SJSA1 (cell line): ENCODE data around the gene ITIH5. TPM values are rescaled to one million over a fixed set of nuclear protein-coding genes. Genes with fewer than 3 reads are reported as not detected.
"Not testable (repeated sequence)": the region's sequence is repeated elsewhere in the genome, so short reads cannot be mapped to it uniquely, and the experiment has no call there.

Source experiments
- DNase-seq, 2 experiments: peaks; one replicate each; pipeline ENCODE4 v3.0.0-alpha.2; 2015 to 2020; ENCODE audit warnings: low spot score in 2 of 2, low read depth in 1 of 2
- H3K27ac ChIP-seq: fragments of 250-450 bp; sonication (Bioruptor Pico); 2 replicates; pipeline ENCODE4 v1.5.1; 2020; ENCODE audit warnings: mild to moderate bottlenecking, moderate library complexity
- H3K27me3 ChIP-seq: fragments of 250-450 bp; sonication (Bioruptor Pico); replicated peaks from 2 replicates; pipeline ENCODE4 v1.5.1; 2020; ENCODE audit warnings: mild to moderate bottlenecking, moderate library complexity
- H3K36me3 ChIP-seq: fragments of 250-450 bp; sonication (Bioruptor Pico); 2 replicates; pipeline ENCODE4 v1.5.1; 2020; ENCODE audit warnings: mild to moderate bottlenecking
- H3K4me1 ChIP-seq: fragments of 250-450 bp; sonication (Bioruptor Pico); replicated peaks from 2 replicates; pipeline ENCODE4 v1.6.1; 2021; ENCODE audit warnings: mild to moderate bottlenecking
- H3K4me3 ChIP-seq: fragments of 250-450 bp; sonication (Bioruptor Pico); 2 replicates; pipeline ENCODE4 v1.5.1; 2020; ENCODE audit warnings: mild to moderate bottlenecking
- H3K9me3 ChIP-seq: fragments of 250-450 bp; sonication (Bioruptor Pico); replicated peaks from 2 replicates; pipeline ENCODE4 v1.5.1; 2020; ENCODE audit warnings: mild to moderate bottlenecking
- total RNA-seq: library from RNA; depleted of rRNA; stranded (reverse); fragments of >200 nt; shearing (Covaris generic); gene quantifications from 2 replicates; pipeline ENCODE4 v1.2.3, GENCODE V29; 2014

The ITIH5 gene
- total RNA-seq, 1 experiment from 2014 or later, result 16.3 TPM

DNA sequence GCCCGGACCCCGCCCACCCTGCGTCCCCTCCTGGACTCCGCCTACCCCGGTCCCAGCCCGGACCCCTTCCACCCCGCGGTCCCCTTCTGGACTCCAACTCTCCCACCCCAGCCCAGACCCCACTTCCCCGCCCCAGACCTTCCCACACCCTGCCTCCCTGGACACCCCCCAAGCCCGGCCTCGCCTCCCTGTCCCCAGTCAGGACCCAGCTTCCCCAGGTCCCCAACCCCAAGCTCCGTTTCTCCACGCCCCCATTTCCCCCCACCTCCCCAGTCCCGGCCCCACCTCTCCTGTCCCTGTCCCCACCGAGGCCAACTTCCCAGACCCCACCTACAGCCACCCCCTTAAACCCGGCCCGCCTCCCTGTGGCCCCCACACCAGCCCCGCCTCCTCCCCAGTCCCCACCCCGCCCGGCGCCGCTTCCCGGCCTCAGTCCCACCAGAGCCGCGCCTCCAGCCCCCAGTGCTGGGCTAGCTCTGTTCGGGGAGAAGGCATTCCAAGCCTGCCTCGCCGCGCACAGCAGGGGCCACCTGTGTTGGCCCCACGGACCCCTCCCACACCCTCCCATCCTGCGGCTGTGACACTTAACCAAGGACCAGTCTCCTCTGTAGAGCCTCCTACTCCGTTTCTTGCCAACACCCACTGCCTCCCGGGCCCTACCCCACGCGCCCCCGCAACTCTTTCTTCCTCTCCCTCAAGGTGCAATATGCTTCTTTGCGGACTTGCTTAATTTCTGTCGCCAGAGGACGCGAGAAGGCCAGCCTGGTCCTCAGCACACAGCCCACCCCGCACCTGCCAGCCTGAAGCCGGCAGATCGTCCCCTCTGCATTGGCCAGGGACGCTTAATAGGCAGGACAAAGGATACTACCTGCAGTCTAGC is 736 bp upstream of the ITIH5 start:
- H3K27ac ChIP-seq, result no peak overlapping the region
- peaks cover 5% of the 10 kb centered on the region for H3K27me3 ChIP-seq
- no peak for DNase-seq
- no peaks in the 10 kb centered on the region for H3K36me3 ChIP-seq
- peaks cover 18% of the 10 kb centered on the region for H3K4me1 ChIP-seq
- no peaks in the 10 kb centered on the region; the same call in 1 of the 2 replicates for H3K9me3 ChIP-seq
- no peak overlapping the region for H3K4me3 ChIP-seq

DNA sequence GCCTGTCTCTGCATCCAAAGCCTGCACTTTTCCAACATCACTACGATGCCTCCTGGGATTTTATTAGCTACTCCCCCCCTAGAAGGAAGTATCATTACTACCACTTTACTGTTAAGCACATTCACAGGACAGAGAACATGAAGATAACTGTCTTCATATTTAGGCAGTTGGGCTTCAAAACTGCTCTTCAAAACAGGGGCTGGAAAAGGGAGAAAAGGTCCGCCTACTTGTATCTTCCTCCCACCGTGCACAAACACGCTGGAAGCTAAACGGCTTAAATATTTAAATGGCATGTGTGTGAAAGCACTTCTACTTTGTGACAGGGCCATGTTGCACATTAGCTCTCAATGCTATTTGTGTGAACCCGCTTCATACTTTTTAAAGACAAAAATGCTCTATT is 999 bp downstream of the ITIH5 start:
- Histone ChIP-seq H3K9me3 (no peaks in the 10 kb centered on the region; the same call in 1 of the 2 replicates), H3K27me3 (peaks cover 5% of the 10 kb centered on the region), H3K4me1 (peaks cover 12% of the 10 kb centered on the region), H3K27ac (no peak overlapping the region), H3K36me3 (no peaks in the 10 kb centered on the region), H3K4me3 (peak overlapping the region; percentile 45)
- DNase-seq, result no peak

DNA sequence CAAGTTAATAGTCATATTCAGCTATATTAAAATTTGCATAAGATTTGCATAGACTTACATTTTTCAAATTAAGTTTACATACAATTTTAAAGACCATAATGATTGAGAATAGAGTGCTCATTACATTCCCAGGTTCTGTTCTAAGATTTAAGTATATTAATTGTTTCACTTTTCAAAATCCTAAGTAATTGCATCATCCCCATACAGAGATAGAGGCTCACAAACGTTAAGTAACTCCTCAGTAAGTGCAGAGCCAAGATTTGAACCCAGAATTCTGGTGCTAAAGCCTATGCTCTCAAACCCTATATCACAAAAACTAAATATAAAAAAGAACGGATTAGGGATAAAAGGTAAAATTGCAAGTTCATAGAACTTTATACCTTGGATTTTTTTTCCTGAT is 2.1 kb downstream of the ITIH5 start:
- Histone ChIP-seq H3K4me3 (no peak overlapping the region), H3K27ac (no peak overlapping the region), H3K4me1 (peaks cover 12% of the 10 kb centered on the region), H3K27me3 (peaks cover 5% of the 10 kb centered on the region), H3K36me3 (no peaks in the 10 kb centered on the region), H3K9me3 (no peaks in the 10 kb centered on the region)
- no peak for DNase-seq

DNA sequence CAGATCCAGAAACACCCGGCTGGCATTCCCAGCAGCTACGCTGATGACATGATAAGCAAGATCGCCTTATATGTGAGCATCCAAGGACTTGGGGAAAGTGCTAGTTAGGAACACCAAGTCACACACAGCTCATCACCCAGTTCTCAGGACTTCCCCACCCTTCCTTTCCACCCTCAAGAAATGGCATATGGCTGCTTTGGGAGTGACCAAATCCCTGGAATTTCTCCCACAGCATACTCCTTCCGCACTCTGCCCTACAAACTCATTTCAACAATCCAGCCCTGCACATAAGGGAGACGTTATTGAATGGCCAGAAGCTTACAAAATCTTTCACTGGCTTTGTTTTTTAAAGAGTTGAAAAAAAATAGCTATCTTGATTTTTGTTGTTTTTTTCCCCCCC is 4.2 kb downstream of the ITIH5 start:
- DNase-seq, result no peak
- H3K4me1 ChIP-seq, result peaks cover 17% of the 10 kb centered on the region
- peaks cover 5% of the 10 kb centered on the region for H3K27me3 ChIP-seq
- H3K27ac ChIP-seq, result no peak overlapping the region
- no peaks in the 10 kb centered on the region for H3K36me3 ChIP-seq
- no peaks in the 10 kb centered on the region for H3K9me3 ChIP-seq
- H3K4me3 ChIP-seq, result no peak overlapping the region

DNA sequence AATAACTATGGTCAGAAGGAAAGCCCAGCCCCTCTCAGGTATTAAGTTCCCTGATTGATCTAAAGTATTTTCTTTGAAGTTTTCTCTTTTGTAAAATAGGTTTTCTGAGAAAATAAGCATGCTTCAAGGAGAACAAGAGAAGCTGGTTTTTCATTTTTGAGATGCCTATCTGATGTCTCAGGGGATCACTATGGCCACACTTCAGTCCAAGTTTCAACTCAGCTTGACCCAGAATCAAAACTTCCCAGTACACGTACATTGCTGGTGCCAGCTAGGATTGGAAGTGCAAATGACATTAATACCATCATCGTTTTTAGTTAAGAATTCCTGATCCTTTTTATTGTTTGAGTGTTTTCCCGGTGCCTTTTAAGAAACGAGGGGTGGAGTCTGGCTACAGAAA is 7.2 kb downstream of the ITIH5 start:
- peak in 1 of 2 experiments; percentile 43 for DNase-seq
- H3K36me3 ChIP-seq, result no peaks in the 10 kb centered on the region
- peaks cover 13% of the 10 kb centered on the region for H3K4me1 ChIP-seq
- H3K9me3 ChIP-seq, result no peaks in the 10 kb centered on the region
- H3K27me3 ChIP-seq, result no peaks in the 10 kb centered on the region
- no peak overlapping the region for H3K4me3 ChIP-seq
- 0 out of 2 replicates have a peak overlapping the region, but pooled peaks have one; percentile 20 for H3K27ac ChIP-seq

DNA sequence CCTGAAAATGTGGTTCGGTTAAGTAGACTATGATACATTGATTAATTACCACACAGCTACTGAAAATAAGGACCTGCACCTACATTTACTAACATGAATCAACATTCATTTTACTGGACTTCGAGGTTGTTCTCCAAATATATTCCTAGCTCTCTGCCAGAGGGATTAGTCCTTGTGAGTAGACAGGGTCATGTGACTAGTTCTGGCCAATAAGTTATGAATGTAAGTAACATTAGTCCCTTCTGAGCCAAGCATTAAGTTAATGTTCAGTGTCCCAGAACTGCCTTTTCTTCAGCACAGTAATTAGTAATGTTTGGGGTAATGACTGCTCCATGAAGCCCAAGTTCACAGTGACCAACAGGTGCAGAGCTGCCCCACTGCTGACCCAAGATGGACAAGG is 9.2 kb downstream of the ITIH5 start:
- no peak for DNase-seq
- Histone ChIP-seq H3K27me3 (no peaks in the 10 kb centered on the region), H3K4me1 (peaks cover 13% of the 10 kb centered on the region), H3K27ac (no peak overlapping the region), H3K36me3 (no peaks in the 10 kb centered on the region), H3K9me3 (no peaks in the 10 kb centered on the region), H3K4me3 (no peak overlapping the region)

DNA sequence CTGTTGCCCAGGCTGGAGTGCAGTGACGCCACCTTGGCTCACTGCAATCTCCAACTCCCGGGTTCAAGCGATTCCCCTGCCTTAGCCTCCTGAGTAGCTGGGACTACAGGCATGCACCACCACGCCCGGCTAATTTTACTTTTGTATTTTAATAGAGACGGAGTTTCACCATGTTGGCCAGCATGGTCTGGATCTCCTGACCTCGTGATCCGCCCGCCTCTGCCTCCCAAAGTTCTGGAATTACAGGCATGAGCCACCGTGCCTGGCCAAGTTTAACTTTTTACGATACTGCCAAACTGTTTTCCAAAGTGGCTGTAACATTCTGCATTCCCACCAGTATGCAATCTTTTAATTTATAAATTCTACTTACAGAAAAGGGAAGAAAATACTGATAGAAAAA is 9.7 kb downstream of the ITIH5 start:
- not testable (repeated sequence) for H3K9me3 ChIP-seq, DNase-seq, H3K27me3 ChIP-seq, H3K27ac ChIP-seq, H3K36me3 ChIP-seq, H3K4me3 ChIP-seq
- peaks cover 13% of the 10 kb centered on the region for H3K4me1 ChIP-seq

DNA sequence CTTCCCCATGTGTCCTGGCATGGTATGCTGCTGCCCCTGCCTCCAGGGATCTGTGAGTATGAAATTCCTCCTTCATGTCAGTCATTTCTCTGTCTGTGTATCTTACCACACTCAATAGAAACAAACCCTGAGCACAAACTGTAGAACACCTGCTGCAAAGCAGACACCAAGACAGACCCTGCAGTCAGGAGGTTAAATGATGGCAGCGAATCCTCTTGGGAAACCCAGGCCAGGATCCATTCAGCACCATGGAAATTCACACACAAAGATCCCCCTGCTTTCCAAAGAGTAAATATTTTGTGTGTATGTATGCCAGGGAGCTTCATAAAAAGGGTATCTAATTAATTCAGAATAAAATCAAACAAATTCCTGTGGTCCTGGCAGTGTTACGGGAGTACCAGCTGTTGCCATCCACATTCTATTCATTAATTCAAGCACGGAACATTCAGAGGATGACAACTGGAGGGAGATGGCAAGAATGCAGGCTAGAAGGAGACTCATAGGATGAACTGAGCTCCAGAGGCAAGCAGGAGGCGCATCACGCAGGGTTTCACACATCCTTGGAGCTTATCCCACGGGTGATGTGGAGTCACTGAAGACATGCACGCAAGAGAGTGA is 14.8 kb downstream of the ITIH5 start:
- DNase-seq, result no peak
- Histone ChIP-seq H3K36me3 (no peaks in the 10 kb centered on the region), H3K4me3 (no peak overlapping the region), H3K27me3 (no peaks in the 10 kb centered on the region), H3K9me3 (no peaks in the 10 kb centered on the region), H3K4me1 (0 out of 2 replicates have a peak, but pooled peaks cover 7% of the 10 kb centered on the region), H3K27ac (no peak overlapping the region)

DNA sequence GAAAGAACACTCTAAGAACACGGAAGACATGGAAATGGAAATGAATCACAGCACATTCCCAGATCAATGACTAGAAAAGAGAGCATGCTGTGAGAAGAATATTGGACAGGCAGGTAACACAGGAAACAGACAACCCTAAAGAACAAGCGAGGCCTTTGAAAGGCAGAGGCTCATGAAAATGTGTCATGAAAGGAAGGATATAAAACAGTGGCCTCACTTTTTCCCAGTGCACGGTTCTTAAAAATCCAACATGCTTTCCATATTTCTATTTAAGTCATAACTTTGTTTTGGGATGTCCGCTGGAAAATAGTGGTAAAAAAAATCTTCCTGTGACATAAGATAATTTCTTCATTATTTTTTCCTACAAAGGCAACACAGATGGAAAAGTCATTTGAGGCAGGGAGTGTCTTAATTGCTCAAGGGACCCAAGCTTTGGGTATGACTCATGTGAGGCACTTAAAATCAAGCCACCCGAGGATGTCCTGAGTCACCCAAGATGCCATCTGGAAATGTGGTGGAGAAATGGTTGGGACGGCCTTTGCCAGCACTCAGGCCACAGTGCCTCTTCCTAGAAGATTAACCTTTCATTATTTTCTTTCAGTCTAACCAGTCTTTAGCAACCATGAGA is 17.0 kb downstream of the ITIH5 start:
- Histone ChIP-seq H3K27ac (no peak overlapping the region), H3K9me3 (no peaks in the 10 kb centered on the region), H3K36me3 (no peaks in the 10 kb centered on the region), H3K27me3 (no peaks in the 10 kb centered on the region), H3K4me3 (no peak overlapping the region), H3K4me1 (0 out of 2 replicates have a peak, but pooled peaks cover 3% of the 10 kb centered on the region)
- DNase-seq, result no peak

DNA sequence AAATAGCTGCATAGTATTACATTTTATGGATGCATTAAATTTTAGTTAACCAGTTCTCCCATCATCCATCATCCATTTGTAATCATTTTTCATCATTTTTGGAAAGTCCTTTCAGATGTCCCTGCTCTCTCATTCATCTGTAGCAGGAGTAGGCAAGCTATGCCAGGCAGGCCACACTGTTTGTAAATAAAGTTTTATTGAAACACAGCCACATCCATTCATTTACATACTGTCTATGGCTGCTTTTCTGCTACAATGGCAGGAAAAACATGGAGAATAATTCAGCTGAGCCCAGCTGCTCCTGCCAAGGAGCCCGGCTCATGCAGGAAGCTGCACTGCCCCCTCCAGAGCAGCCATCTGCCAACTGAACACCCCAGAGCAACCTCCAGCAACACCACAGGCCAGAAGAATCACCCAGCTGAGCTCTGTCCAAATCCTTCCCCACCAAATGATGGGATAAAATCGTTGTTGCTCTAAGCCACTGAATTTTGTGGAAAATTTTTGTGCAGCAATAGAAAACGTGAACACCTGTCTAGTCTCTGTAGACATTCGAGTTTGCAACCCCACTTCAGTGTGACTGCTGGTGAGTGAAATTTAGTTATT is 19.6 kb downstream of the ITIH5 start:
- Histone ChIP-seq H3K9me3 (no peaks in the 10 kb centered on the region), H3K36me3 (no peaks in the 10 kb centered on the region), H3K4me1 (0 out of 2 replicates have a peak, but pooled peaks cover 3% of the 10 kb centered on the region), H3K4me3 (no peak overlapping the region), H3K27ac (no peak overlapping the region), H3K27me3 (no peaks in the 10 kb centered on the region)
- DNase-seq, result no peak

DNA sequence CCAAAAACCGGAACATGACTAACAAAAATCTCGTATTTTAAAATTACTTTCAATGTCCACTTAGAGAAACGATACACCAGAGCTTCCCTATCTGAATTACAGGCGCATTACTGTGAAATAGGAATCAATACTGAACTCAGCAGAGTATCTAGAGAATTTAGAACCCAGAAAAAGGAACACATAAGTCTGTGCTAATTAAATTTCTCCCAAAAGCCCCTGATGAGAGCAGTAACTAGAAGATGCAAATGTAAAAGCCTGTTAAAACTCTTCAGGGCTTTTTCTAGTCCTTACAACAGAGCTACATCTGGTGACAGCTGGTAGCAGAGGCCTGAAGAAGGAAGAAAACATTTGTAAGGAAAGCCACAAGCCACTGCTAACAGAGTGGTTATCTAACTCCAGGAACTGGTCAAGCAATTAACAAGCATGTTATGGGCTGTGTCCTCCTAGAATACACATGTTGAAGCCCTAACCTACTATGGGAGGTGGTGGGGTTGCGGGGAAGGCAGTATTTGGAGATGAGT is 24.2 kb downstream of the ITIH5 start:
- Histone ChIP-seq H3K4me3 (no peak overlapping the region), H3K9me3 (no peaks in the 10 kb centered on the region; the same call in 1 of the 2 replicates), H3K4me1 (no peaks in the 10 kb centered on the region), H3K27ac (no peak overlapping the region), H3K27me3 (no peaks in the 10 kb centered on the region), H3K36me3 (no peaks in the 10 kb centered on the region)
- no peak for DNase-seq

DNA sequence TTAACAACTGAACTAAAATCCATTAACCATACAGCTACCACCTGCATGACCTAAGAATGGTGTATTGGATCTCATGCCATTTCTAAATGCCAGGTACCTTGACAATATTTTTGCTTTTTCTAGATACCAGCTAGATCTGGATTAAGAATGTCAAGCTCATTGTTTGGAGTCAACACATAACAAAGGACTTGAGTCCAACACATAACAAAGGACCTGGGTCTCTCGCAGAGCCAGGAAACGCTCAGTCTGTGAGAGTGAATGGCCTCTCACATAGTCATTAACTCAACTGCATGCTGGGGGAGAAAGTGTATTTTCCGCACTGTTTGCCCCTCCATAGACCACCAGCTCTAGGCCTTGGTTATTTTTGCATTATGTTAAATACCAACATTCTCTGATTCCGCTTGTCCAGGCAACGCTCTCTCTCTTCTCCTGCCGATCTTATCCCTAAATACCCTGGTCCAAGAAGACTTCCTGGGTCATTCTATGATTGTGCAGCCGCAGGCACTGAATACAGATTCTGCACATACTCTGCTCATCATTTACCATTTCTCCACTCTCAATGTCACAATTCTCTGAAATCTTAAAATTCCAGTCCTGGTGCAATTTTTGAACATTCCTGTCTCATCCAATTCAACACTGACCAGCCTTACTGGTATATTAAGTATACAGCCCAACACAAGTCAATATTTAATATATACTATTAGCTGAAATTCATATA is 31.2 kb downstream of the ITIH5 start:
- H3K27me3 ChIP-seq, result no peaks in the 10 kb centered on the region
- no peak overlapping the region for H3K27ac ChIP-seq
- H3K36me3 ChIP-seq, result no peaks in the 10 kb centered on the region
- no peaks in the 10 kb centered on the region for H3K9me3 ChIP-seq
- no peak overlapping the region for H3K4me3 ChIP-seq
- peaks cover 4% of the 10 kb centered on the region; the same call in 1 of the 2 replicates for H3K4me1 ChIP-seq
- DNase-seq, result no peak
